ENCODE data around the gene REPIN1.

GRCh38 chr7:150413640-150414081, 45.0 kb downstream of the REPIN1 start:
- no peak for TF ChIP-seq CTCF (IDR thresholded peaks at IDR 0.05; ENCODE audit: insufficient read depth, low read length)
- TF ChIP-seq POLR2AphosphoS5 (IDR thresholded peaks at IDR 0.05; ENCODE audit: low read depth) = no peak
- TF ChIP-seq SPI1 (IDR thresholded peaks at IDR 0.05; ENCODE audit: borderline replicate concordance, low read depth) = no peak
- no peak for TF ChIP-seq GABPA (IDR thresholded peaks at IDR 0.05; ENCODE audit: low read depth)

All from HL-60 (cell line).